Right renal pelvis (tissue), 4 donors: ENCODE data around the gene CD300LB. TPM values are rescaled to one million over a fixed set of nuclear protein-coding genes. Genes with fewer than 3 reads are reported as not detected.

Experiments used
- polyA plus RNA-seq, 4 donors: library from polyadenylated mRNA; unstranded; fragments of 120-200 nt; gene quantifications; one replicate each; pipeline ENCODE4 v1.2.1, GENCODE V29; 2013; ENCODE audit not compliant: insufficient read length in 4 of 4

CD300LB gene
- polyA plus RNA-seq, 4 donors = 0.07 to 0.19 (median 0.14) TPM

Other genes with a start within 250 kb of the CD300LB start
- under 1 TPM; 0.24 to 0.83 (median 0.55) TPM for gene KIF19, start 205.2 kb downstream of the CD300LB start, polyA plus RNA-seq
- gene BTBD17, start 169.6 kb downstream of the CD300LB start, polyA plus RNA-seq = under 1 TPM; 0.15 to 0.25 (median 0.22) TPM
- gene GPR142, start 164.0 kb downstream of the CD300LB start, polyA plus RNA-seq = under 1 TPM in 3 of 4 donors, not detected in 1; 0.13 to 0.17 (median 0.16) TPM
- 100 to 1,000 TPM; 116 to 145 (median 126) TPM for gene GPRC5C, start 99.4 kb downstream of the CD300LB start, polyA plus RNA-seq
- gene CD300A, start 64.8 kb downstream of the CD300LB start, polyA plus RNA-seq = 1 to 10 TPM in 2 of 4 donors, under 1 TPM in 2; 0.86 to 1.8 (median 1.4) TPM
- under 1 TPM; 0.51 to 0.58 (median 0.53) TPM for gene CD300C, start 14.6 kb upstream of the CD300LB start, polyA plus RNA-seq
- under 1 TPM in 1 of 4 donors, not detected in 3; 0.23 TPM for gene CD300H, start 36.0 kb upstream of the CD300LB start, polyA plus RNA-seq
- gene CD300LD, start 60.8 kb upstream of the CD300LB start, polyA plus RNA-seq = not detected
- under 1 TPM; 0.10 to 0.23 (median 0.22) TPM for gene CD300E, start 92.3 kb upstream of the CD300LB start, polyA plus RNA-seq
- under 1 TPM; 0.16 to 0.50 (median 0.27) TPM for gene CD300LF, start 181.4 kb upstream of the CD300LB start, polyA plus RNA-seq
- 1 to 10 TPM; 4.0 to 6.0 (median 5.4) TPM for gene RAB37, start 205.8 kb upstream of the CD300LB start, polyA plus RNA-seq
- gene NHERF1, start 217.2 kb upstream of the CD300LB start, polyA plus RNA-seq = 100 to 1,000 TPM; 165 to 210 (median 175) TPM
- gene NAT9, start 244.9 kb upstream of the CD300LB start, polyA plus RNA-seq = 10 to 100 TPM; 41.6 to 47.2 (median 43.9) TPM